ENCODE results near the gene RSPRY1.

GRCh38 chr16:57190136-57190535 lies 4.0 kb downstream of the RSPRY1 start:
- TF ChIP-seq CTCF (IDR thresholded peaks at IDR 0.05; ENCODE audit: insufficient read depth, low read depth, low read length) (no peak), EZH2 (IDR thresholded peaks at IDR 0.05; ENCODE audit: insufficient read depth, low read length) (no peak)
